ENCODE data around the gene ZNF608.

ZNF608 gene

DNA sequence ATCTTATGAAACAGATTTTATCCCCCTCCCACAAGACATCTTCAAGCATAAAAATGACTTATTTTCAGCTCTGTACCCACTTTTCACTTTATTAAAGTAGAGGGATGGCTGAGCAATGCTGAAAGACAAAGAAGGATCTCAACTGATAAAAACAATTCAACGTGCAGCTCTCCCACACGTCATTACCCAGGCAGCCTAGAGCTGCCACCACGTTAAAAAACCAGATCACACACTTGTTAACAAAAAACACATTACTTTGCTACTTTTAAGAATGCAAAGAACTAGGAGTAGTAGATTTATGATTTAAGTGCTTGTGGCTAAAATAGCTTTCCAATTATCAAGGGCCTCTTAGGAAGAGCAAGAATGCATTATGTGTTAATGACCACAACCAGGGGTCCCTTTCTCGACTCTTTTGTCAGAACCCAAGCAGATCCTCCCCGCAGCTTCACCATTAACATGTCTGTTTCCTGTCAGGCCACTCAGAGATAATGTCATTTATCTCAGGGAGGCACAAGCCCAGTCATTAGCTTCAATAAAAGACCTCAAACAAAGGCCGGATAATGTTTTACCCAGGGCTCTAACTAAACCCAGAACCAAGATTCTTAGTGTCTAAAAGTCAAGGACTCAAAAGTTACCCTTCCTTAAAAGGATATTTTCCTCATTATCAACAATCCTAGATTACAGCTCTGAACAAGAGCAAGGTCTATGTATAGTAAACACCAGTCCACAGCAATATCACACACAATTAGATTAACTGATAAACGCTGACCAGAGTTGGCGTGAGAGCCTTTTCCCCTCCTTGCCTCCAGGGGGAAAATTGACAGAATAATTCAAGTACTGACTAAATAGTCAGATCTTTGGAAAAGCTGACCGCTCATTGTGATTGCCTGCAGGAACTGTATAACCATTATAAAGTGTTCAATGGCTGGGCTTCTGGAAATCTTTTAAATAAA, 7.5 kb downstream of the ZNF608 start:
- no peak for DNase-seq (ENCODE audit: low spot score)

GRCh38 chr5:124737651-124738050, 8.8 kb downstream of the ZNF608 start:
- DNase-seq (ENCODE audit: low spot score): no peak

- no peak for DNase-seq (ENCODE audit: low spot score)
Observed at GRCh38 chr5:124736805-124737188, 9.6 kb downstream of the ZNF608 start.

GRCh38 chr5:124736082-124736804, 10.2 kb downstream of the ZNF608 start:
- no peak for DNase-seq (ENCODE audit: low spot score)

- DNase-seq (ENCODE audit: low spot score): peak; percentile 71
Observed at GRCh38 chr5:124735169-124735858, 11.1 kb downstream of the ZNF608 start.

DNA sequence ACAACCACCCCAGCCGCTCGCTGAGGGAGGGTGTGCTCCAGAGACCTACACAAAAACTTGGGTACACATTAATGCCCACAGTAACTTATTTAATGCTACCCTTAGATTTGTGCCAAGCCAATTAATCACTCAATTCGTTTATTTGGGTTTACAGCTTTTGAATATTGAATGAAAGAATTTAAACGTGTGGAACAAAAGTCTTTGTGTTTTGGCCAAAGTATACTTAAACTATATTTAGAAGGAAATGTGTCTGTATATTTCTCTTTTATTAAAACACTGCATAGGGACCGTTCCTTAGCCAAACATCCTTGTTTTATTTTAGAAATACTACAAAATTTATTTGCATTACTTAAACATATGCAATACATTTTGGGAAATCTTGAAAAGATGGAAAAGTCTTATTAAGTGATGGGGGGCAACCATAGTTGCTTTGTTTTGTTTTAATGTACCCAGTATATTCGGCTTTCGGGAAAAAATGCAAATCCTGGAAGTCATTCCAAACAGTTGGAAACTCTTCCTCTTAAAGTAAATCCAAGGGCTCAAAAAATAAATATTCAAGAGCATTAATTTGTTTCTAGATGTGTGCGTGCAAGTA, 11.8 kb downstream of the ZNF608 start:
- no peak for DNase-seq (ENCODE audit: low spot score)

DNA sequence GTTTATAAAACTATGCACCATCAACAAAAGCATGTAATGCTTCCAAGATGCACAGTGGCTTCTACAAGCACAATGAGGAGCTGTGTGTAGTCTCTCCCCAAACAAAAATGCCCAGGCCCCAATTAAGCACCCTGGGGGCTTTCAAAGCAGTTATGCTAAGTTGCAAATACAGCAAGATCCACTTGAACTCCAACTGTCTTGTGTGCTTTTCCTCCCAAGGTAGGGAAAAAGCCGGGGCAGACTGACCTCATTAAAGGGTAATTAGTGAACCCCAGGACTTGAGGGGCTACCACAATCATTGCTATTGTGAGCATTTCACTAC, 13.1 kb downstream of the ZNF608 start:
- DNase-seq (ENCODE audit: low spot score): no peak

GRCh38 chr5:124732428-124733328, 13.8 kb downstream of the ZNF608 start:
- no peak for DNase-seq (ENCODE audit: low spot score)

GRCh38 chr5:124730381-124730780, 16.1 kb downstream of the ZNF608 start:
- no peak for DNase-seq (ENCODE audit: low spot score)

- no peak for DNase-seq (ENCODE audit: low spot score)
Observed at GRCh38 chr5:124729720-124730359, 16.6 kb downstream of the ZNF608 start.

DNA sequence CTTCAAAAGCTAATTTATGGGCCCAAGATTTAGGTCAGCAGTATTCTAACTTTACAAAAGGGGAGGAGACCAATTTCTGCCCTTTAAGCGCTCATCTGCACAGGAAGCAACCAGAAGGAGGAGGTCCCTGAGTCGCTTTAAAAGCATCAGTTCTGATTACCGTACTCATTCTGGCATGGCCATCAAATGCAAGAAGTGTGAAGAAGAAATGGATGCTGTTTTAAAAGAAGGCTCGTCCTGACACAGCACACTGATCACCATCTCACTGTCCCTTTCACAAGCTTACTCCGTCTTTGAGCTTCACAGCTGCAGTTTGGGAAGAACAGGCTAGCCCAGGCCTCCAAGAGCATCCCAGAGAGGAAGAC, 17.5 kb downstream of the ZNF608 start:
- DNase-seq (ENCODE audit: low spot score): no peak

DNA sequence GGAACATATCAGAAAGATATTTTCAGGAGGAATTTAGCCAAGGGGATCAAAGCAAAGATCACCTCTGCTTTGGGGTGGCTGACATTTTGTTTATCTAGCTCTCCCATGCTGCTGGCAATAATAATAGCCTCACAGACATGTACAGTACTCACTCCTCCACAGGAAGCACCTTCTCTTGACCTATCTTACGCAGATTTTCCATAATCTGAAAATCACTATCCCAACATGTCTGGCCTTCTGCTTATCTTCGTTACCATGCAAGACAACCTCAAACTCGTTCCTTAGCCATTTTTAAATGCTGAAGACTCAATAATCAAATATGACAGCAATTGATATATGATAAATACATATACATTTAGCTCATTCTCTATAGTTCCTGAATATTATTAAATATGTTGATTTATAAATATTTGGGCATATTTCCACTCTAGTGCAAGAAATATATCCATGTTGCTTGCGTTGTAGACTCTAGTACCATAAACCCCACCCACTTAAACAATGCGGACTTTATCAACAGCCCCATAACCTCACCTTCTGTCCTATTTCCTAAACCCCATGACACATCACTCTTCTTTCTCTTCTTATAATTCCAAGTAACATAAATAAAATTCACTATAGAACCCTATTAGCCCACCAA, 18.0 kb downstream of the ZNF608 start:
- DNase-seq (ENCODE audit: low spot score): no peak

- no peak for DNase-seq (ENCODE audit: low spot score)
Observed at GRCh38 chr5:124726631-124727362, 19.6 kb downstream of the ZNF608 start.

- no peak for DNase-seq (ENCODE audit: low spot score)
Observed at GRCh38 chr5:124725622-124726258, 20.7 kb downstream of the ZNF608 start.

DNA sequence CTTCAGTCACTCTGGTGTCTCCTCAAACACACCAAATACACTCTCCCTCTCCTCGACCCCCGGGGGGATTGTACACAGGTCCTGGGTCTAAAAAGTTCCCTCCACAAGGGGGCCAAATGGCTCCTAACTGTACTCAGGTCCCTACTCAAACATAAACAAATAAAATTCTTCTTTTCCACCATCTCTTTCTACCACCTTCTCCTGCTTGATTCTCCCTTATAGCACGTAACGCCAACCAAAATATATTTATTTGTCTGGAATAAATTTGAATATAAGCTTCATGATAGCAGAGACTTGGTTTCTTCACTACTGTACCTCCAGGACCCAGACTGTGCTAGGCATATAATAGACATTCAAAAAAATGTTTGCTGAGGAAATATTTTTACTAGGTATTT, 21.4 kb downstream of the ZNF608 start:
- DNase-seq (ENCODE audit: low spot score): no peak

DNA sequence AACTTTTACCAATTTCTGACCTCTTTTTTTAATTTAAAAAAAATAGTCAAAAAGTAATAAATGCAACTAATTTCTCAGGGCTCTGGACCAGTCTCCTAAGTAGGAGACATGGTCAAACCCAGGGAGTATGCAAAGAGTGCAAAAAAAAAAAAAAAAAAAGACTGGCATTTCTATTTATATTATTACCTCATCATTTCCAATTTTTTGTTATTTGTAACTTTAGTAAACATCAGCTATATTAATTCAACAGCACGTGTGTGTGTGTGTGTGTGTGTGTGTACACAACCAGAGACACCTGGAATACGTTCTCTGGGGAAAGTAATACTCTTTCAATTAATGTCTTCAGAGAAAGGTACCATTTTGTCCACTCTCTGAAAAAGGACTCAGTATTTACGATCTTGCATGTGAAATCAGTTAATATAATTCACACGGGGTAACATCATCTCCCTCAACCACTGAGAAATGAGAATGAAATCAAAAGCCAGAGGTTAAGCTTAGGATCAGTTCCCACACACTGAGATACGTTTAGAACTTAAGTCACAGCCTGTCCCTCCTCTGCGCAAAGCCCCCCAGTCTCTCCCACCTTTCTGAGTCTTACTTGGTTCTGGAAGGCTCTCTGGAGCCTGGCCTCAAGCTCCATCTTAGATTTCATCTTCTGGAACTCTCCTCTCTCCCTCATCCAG, 21.9 kb downstream of the ZNF608 start:
- DNase-seq (ENCODE audit: low spot score): no peak

DNA sequence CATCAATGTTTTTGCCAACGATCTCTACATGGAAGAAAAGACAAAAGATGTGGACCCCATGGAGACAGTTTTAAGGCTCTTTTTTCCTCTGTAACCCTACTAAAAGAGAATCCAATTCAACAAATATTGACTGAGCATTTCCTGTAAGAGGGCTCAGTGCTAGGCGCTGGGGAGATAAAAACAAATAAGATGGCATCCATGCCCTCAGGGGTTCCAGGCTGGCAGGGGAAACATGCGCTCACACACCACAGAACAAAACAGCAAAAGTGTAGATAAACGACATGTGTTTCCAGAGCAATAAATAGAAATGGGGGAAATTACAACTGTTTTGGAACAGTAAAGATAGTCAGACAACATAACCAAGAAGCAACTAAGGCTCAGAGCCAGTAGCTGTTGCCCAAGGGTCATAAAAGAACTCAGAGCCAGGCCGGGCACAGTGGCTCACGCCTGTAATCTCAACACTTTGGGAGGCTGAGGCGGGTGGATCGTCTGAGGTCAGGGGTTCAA, 25.2 kb downstream of the ZNF608 start:
- no peak for DNase-seq (ENCODE audit: low spot score)

DNA sequence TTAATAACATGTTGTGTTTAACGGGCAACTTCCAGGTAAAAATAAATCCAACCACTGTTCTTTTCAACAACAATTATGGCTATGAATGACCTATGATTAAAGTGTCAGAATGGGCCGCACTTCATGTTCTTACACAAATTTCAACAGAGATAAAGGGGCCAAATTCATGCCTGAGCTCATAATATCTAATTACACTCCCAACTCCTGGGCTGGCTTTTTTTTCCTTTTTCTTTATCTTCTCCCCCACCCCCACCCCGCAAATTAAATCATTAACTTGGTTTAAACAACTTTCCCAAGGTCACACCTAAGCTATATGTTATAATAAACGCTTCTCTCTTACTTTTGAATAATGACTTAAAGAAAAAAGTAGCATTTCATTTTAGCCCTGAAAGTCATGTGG, 25.8 kb downstream of the ZNF608 start:
- DNase-seq (ENCODE audit: low spot score): no peak
